Measurements from ENCODE around the gene CRISPLD2.

GRCh38 chr16:84925773-84926372 lies 106.1 kb downstream of the CRISPLD2 start:
- TF ChIP-seq, protein P1, sequence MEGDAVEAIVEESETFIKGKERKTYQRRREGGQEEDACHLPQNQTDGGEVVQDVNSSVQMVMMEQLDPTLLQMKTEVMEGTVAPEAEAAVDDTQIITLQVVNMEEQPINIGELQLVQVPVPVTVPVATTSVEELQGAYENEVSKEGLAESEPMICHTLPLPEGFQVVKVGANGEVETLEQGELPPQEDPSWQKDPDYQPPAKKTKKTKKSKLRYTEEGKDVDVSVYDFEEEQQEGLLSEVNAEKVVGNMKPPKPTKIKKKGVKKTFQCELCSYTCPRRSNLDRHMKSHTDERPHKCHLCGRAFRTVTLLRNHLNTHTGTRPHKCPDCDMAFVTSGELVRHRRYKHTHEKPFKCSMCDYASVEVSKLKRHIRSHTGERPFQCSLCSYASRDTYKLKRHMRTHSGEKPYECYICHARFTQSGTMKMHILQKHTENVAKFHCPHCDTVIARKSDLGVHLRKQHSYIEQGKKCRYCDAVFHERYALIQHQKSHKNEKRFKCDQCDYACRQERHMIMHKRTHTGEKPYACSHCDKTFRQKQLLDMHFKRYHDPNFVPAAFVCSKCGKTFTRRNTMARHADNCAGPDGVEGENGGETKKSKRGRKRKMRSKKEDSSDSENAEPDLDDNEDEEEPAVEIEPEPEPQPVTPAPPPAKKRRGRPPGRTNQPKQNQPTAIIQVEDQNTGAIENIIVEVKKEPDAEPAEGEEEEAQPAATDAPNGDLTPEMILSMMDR (IDR thresholded peaks at IDR 0.05 in 8 of 11, conservative IDR thresholded peaks at IDR 0.05 in 3 of 11), result no peak
- TF ChIP-seq POLR2AphosphoS5 (IDR thresholded peaks at IDR 0.05) (no peak), POLR2A (IDR thresholded peaks at IDR 0.05) (no peak)

All from spleen (tissue), 7 donors.